NCI-H2196 treated with DMSO at 0.1 percent for 48 hours (cell line): Measurements from ENCODE around the gene SPATA33.
A peak's percentile ranks its signal among the peaks of the same experiment; 100 is the strongest.

ENCODE experiments used
- DNase-seq: peaks from one replicate; lab custom pipeline; 2025; ENCODE audit not compliant: unreplicated experiment; lab: John Stamatoyannopoulos, UW

SPATA33 gene

GRCh38 chr16:89657442-89658220 lies at the start of gene SPATA33, which contains the start of gene CHMP1A:
SPATA33 (plus strand) TSS chr16:89657836; CDS start chr16:89657912, 76 bp downstream.
CHMP1A (minus strand) TSS chr16:89657708; CDS start chr16:89657588, 120 bp downstream.
- peak; percentile 14 for DNase-seq

GRCh38 chr16:89607937-89608740 lies 49.5 kb upstream of the SPATA33 start:
- DNase-seq, result no peak

GRCh38 chr16:89610108-89610453 lies 47.6 kb upstream of the SPATA33 start:
- no peak for DNase-seq

GRCh38 chr16:89612415-89613166 lies 45.0 kb upstream of the SPATA33 start:
- DNase-seq, result no peak

- no peak for DNase-seq
These were observed 44.2 kb upstream of the SPATA33 start, which contains the start of gene DPEP1 for GRCh38 chr16:89613231-89613953. DPEP1 (plus strand) TSS chr16:89613642; CDS start chr16:89630411, 16,769 bp downstream.

GRCh38 chr16:89613954-89614459 lies 43.6 kb upstream of the SPATA33 start:
- no peak for DNase-seq

- DNase-seq, result no peak
These were observed 42.5 kb upstream of the SPATA33 start for GRCh38 chr16:89615176-89615575.

- no peak for DNase-seq
These were observed 42.0 kb upstream of the SPATA33 start for GRCh38 chr16:89615596-89616090.

GRCh38 chr16:89616623-89617022 lies 41.0 kb upstream of the SPATA33 start:
- no peak for DNase-seq

- no peak for DNase-seq
These were observed 40.6 kb upstream of the SPATA33 start for GRCh38 chr16:89617036-89617435.

- DNase-seq, result no peak
These were observed 39.3 kb upstream of the SPATA33 start for GRCh38 chr16:89618109-89618998.

- no peak for DNase-seq
These were observed 37.8 kb upstream of the SPATA33 start for GRCh38 chr16:89619840-89620239.

GRCh38 chr16:89620406-89620841 lies 37.2 kb upstream of the SPATA33 start:
- DNase-seq, result no peak

- no peak for DNase-seq
These were observed 36.4 kb upstream of the SPATA33 start for GRCh38 chr16:89621136-89621697.

GRCh38 chr16:89621698-89622409 lies 35.8 kb upstream of the SPATA33 start:
- no peak for DNase-seq

- DNase-seq, result no peak
These were observed 34.0 kb upstream of the SPATA33 start for GRCh38 chr16:89623511-89624261.
